GM18505 (cell line): ENCODE results near the gene MCCC2.
"Not testable (repeated sequence)": the region's sequence is repeated elsewhere in the genome, so short reads cannot be mapped to it uniquely, and the experiment has no call there.

ENCODE experiments used
- ATAC-seq: cut with Tn5 transposase; IDR thresholded peaks from one replicate; pipeline ENCODE4 v1.9.1; 2021; ENCODE audit not compliant: unreplicated experiment
- POLR2A ChIP-seq: IDR thresholded peaks from 4 replicates; pipeline ENCODE4 v1.6.1; 2011; ENCODE audit warnings: borderline replicate concordance; ENCODE audit not compliant: insufficient read depth, insufficient read length; ENCODE audit errors: extremely low read depth

Gene MCCC2

DNA sequence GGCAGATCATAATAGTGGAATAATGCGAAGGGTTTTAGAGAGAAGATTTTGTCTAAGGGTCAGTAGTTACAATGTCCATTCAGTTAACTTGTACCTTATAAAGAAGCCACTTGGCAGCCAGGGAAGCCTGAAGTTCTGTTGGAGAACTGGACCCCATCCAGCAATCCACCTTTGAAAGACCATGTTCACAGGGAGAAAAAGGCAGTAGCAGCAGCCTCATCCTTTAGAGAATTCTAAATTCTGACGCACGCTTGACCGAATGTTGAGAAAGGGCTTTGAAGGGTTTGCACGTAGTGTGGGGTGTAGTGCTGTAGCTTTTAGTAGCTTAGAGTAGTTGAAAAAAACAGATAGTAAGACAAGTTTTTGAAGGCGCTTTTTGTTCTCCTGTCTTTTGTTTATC is 42.8 kb downstream of the MCCC2 start:
- TF ChIP-seq POLR2A = no peak
- ATAC-seq = no peak

DNA sequence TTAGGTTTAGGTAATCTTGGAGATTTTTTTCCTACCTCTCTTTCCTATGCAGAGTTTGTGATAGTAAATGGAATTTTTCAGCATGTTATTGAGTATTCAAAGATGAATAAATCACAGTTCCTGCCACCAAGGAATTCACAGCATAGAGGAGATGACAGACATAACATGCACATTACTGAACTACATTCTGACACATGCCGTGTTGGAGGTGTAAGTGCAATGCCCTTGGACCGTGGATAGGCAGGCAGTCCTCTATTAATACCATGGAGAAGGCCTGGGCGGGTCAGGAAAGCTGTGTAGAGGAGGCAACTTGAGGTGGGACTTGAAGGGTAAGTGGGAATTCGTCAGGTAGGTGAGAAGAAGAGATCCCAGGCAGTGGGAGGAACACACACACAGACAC is 43.9 kb downstream of the MCCC2 start:
- no peak for TF ChIP-seq POLR2A
- ATAC-seq = no peak

DNA sequence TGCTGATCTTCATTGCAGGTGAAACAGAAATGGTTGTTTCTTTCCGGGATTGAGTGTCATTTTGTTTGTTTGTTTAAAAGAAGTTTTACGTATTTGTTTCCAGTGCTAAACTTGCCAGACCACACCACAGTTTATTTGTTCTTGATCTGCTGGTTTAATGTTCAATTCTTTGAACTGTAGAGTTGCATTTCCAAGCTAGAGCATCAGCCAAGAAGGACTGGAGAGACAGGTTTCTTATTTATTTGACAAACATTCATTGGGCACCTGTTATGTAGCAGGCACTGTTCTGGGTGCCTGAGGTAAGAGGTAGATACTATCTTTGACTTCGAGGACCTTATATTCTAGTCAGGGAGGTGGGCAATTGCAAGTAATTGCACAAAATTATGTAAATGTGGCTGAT is 45.0 kb downstream of the MCCC2 start:
- ATAC-seq = no peak
- TF ChIP-seq POLR2A = no peak

DNA sequence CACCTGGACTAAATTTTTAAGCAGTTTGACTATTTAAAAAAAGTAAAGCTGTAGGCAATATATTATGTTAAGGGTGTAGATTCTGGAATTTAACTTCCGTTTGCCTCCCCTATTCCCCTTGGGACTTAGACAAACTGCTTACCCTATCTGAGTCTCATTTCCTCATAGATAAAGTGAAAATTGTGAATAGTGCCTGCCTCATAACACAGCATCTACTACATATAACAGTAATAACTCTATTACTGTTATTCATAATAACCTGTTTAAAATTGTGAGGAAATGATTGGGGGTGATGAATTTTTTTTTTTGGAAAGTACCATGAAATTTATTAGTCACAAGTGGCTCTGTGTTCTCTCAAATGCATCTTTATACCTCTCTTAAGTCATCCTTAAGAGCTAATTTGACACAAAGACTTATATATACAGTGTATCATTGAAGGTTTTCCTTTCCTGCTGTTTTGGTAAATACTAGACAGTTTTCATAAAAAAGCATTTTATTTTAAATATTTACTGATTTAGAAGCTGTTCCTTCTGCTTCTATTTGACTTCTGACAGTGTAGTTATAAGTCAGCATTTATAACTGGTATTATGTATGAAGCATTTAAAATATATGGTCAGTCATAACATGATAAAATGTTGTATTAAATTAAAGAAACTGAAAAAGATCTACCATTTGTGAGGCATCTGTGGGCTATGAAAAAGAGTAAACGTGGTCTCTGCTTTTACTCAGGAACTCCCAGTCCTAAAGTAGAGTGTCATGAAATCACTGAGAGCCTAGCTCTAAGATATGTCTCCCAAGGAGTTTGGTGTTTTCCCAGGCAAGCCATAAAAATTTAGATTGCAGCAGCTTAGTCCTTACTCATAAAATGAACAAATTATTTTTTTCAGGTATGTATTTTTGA is 46.4 kb downstream of the MCCC2 start:
- no peak for TF ChIP-seq POLR2A
- ATAC-seq = no peak

DNA sequence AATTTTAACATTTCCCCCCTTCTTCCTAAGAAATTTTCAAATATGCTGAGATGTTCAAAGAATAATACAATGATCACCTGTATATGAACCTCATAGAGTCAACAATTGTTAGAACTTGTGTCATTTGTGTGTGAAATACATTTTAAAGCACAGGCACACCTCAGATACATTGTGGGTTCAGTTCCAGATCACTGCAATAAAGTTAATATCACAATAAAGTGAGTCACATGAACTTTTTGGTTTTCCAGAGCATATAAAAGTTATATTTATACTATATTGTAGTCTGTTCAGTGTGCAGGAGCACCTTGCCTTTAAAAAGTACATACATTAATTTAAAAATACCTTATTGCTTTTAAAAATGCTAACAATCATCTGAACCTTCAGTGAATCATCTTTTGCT is 50.0 kb downstream of the MCCC2 start:
- TF ChIP-seq POLR2A = no peak
- no peak for ATAC-seq

DNA sequence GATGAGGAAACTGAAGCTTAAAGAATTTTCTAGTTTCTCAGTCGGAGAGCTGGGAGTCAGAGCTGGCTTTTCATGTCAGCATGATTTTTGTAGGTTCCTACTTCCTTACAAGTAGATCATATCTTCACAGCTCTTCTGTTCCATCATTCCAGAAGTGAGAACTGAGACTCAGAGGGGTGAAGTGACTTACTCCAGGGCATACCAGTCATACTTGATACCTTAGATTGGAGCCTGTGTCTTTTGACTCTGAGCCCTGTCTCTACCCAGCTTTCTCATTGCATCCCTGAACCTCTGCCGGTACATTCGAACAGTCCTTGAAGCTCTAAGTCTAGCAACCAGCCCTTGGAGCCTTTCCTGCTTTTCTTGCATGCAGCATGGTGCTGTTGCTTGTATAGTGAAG is 53.3 kb downstream of the MCCC2 start:
- ATAC-seq = no peak
- no peak for TF ChIP-seq POLR2A

DNA sequence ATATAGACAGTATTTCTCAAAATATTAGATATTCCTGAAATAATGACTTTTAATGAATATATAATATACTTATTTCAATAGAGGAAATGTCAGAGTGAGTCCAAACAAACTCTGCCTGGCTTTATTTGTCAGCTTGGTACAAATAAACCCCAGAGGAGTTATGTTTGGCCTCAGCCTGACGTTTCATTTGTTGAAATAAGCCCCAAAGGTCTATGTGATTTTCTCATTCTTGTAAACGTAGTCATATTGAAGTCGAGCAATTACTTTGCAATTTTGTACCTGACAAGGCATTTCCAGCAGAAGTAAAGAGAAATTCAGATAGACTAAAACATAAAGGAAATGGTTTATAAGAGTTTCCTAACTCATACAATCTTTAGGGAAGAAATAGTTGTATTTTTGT is 57.9 kb downstream of the MCCC2 start:
- no peak for ATAC-seq
- TF ChIP-seq POLR2A = no peak

DNA sequence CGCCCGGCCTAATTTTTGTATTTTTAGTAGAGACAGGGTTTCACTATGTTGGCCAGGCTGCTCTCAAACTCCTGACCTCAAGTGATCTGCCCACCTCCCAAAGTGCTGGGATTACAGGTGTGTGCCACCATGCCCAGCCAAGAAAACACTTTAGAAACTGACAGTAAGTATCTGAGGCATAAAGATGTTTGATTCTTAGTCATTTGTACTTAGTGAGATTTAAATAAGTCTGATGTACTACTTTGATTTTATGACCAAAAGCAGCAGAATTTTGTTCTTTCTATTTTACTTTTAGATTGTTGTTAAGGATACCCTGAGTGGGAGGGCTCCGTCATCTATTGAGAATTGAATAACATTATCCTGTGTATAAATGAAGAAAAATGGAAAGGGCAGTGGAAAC is 63.8 kb downstream of the MCCC2 start:
- not testable (repeated sequence) for ATAC-seq

DNA sequence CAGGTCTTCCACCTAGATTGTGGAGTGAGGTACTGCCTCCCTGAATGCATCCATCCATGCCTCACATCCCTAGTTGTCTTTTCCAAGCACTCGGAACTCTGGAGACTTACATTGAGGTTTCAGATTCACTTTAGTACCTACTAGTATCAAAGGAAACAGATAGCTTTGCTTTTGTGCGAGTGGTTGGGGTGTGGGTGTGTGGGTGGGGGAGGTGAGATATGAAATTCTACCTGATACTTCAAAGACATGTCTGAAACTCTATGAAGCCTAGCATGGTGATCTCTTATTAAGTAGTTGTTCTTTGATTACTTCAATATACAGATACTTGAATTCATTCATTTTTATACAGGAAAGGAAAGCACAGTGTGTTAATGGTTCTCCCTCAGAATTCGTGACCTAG is 64.4 kb downstream of the MCCC2 start:
- TF ChIP-seq POLR2A = no peak
- ATAC-seq = no peak

DNA sequence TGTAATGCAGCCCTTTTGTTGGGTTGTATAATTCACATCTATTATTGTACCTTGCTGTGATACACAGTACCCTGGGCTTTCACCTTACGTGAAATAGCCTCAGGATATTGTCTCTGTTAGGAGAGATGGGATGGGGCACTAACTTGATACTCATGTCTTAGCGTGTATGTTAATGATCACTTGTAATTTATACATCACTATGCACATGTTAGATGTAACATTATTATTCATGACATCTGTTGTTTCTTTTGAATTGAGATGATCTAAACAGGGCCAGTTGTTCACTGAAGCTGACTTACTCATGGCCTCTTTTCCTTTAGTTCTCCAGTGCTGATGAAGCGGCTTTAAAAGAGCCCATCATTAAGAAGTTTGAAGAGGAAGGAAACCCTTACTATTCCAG is 65.2 kb downstream of the MCCC2 start:
- TF ChIP-seq POLR2A = no peak
- no peak for ATAC-seq

DNA sequence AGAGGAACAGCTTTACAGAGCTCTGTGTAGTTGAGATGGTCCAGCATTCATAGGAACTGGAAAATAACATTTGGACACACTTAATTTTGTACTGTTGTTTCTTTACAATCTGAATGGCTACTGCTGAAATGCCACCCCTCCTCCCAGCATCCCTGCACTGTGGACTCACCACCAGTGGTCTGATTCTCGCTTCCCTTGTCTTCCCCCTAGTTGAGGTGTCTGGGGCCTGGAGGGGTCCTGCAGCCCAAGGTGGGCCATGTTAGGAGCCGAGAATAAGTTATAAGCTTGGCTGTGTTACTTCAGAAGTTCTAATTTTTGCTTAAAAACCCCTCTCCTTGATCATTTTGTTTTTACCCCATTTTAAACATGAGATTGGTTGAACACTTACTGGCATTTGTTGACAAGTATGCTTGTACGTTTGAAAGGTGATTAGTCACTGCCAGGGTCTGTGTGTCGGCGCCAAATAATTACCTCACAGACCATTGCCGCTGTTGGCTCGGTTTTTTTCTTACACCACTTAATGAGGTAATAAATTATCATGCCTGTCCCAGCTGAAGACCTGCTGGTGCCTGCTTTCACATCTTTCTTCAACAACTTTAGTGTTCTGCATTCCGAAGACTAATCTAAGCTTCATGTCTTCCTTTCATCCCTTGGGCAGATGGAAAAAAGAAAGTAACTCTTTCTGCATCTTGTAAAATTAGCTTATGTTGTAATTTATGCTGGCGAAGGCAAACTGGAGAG is 65.8 kb downstream of the MCCC2 start:
- no peak for ATAC-seq
- TF ChIP-seq POLR2A = no peak

DNA sequence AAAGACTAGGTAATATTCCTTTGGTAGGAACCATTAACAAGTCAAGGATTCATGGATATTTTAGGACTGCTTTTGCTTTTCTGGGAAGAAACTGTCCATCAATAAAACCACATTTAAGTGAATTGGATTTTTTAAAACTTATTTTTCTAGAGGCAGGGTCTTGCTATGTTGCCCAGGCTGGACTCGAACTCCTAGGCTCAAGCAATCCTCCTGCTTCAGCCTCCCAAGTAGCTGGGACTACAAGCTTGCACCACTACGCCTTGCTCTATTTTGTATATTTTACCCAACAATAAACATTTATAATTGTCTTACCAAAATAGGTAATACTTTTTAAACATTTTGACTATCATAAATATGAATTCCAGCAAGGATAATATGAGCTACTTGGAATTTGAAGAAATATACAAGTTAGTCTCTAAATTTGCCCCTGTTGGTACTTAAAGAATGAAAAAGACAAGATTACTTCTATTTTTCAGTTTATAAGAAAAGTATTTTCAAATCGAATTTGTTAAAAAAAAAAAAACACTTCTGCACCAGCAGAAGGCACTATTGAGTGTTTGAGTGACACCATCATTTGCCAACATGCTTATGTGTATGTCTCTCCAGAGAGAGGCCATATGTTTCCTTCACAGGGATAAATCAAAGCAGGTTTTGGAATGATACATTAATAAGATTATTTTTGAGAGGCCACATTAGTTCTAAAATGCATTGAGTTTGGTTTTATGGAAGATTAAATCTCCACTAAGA is 71.9 kb downstream of the MCCC2 start:
- no peak for TF ChIP-seq POLR2A
- no peak for ATAC-seq

DNA sequence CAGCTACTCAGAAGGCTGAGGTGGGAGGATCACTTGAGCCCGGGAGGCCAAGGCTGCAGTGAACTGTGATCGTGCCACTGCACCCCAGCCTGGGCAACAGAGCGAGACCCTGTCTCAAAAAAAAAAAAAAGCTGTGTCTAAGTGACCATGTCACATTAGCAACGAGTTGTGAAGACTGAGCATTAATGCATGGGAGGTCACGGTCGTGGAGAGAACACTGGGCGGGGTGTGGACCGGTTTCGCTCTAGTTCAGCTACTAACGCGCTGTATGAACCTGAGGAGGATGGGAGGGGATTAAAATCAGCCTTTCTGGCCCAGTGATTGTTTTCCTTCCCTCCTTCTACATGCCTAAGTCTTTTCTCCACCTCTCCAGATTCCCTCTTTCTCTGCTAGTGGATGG is 75.2 kb downstream of the MCCC2 start:
- TF ChIP-seq POLR2A = no peak
- no peak for ATAC-seq
